ENCODE results near the gene INHA. TPM values are rescaled to one million over a fixed set of nuclear protein-coding genes. Genes with fewer than 3 reads are reported as not detected.

Gene INHA
- total RNA-seq, 1 donor from 2014 or later, result not detected

DNA sequence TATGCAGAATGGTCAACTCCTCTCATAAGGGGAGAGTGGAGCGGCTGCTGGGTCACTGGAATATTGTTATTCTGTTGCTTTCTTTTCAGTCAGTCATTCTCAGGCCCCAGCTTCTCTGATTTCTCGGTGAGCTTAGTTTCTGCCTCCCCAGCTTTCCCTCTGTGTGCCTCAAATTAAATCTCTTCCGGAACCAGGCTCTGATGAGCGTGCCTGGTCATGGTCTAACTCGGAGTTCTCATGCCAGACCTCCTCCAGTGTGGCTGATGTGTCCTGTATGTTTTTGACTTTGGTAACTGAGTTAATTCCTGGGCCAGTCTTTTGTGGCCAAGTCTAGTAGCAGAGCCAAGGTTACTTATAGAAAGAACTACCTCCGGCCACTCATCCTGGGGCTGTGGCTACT lies 20.6 kb downstream of the INHA start:
- Histone ChIP-seq H3K4me3 (ENCODE audit: low read length in 3 of 3) (no peak overlapping the region), H3K4me1 (ENCODE audit: control insufficient read depth in 3 of 3, insufficient read depth in 3 of 3, low read length in 3 of 3) (peaks cover 2 to 3% (median 3%) of the 10 kb centered on the region in 3 donors), H3K9me3 (ENCODE audit: control insufficient read depth in 3 of 3, low read length in 3 of 3) (no peaks in the 10 kb centered on the region), H3K27me3 (ENCODE audit: control insufficient read depth in 3 of 3, insufficient read depth in 3 of 3, low read length in 3 of 3) (peaks cover 0 to 3% (median 0%) of the 10 kb centered on the region in 3 donors), H3K36me3 (ENCODE audit: control insufficient read depth in 3 of 3, insufficient read depth in 3 of 3, low read length in 3 of 3) (no peaks in the 10 kb centered on the region), H3K9ac (ENCODE audit: low read depth in 1 of 3, low read length in 3 of 3) (no peak overlapping the region), H3K27ac (ENCODE audit: low read depth, low read length) (no peak overlapping the region)

DNA sequence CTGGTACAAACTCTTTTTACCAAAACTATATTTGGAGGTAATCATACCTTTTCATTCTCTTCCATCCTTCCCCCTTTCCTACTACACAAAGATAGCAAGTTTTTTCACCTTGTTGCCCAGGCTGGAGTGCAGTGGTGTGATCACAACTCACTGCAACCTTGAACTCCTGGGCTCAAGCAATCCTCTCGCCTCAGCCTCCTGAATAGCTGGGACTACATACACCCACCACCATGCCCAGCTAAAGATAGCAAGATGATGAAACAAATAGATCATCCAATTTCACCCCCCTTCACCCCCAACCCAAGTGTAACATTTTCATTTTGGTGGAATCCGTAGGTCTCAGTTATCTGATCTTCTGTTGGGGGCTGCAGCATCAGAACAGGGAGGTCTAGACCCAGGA lies 21.0 kb downstream of the INHA start:
- peaks cover 3 to 8% (median 5%) of the 10 kb centered on the region in 3 donors for H3K4me1 ChIP-seq (ENCODE audit: control insufficient read depth in 3 of 3, insufficient read depth in 3 of 3, low read length in 3 of 3)
- H3K9me3 ChIP-seq (ENCODE audit: control insufficient read depth in 3 of 3, low read length in 3 of 3), result no peaks in the 10 kb centered on the region
- H3K27ac ChIP-seq (ENCODE audit: low read depth, low read length), result no peak overlapping the region
- no peaks in the 10 kb centered on the region for H3K36me3 ChIP-seq (ENCODE audit: control insufficient read depth in 3 of 3, insufficient read depth in 3 of 3, low read length in 3 of 3)
- no peak overlapping the region for H3K9ac ChIP-seq (ENCODE audit: low read depth in 1 of 3, low read length in 3 of 3)
- peaks cover 0 to 3% (median 0%) of the 10 kb centered on the region in 3 donors for H3K27me3 ChIP-seq (ENCODE audit: control insufficient read depth in 3 of 3, insufficient read depth in 3 of 3, low read length in 3 of 3)
- no peak overlapping the region for H3K4me3 ChIP-seq (ENCODE audit: low read length in 3 of 3)

DNA sequence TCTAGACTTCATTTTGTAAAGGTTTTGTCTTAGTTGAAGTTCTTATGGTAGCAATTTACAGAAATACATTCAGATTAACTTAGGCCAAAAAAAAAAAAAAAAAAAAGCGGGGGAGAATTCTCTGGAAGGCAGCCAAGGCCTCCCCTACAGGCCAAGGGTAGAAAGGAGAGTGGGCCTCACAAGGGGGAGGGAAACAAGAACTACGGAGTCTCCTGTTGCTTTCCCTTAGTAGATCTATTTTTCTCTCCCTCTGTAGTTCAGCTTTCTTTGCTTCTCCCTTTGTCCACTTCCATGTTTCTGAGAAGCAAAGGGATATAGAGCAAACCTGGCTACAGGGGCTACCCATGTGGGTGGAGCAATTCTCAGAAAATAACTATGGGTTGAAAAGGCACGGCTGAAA lies 23.1 kb downstream of the INHA start:
- Histone ChIP-seq H3K27me3 (ENCODE audit: control insufficient read depth in 3 of 3, insufficient read depth in 3 of 3, low read length in 3 of 3) (peaks cover 0 to 3% (median 0%) of the 10 kb centered on the region in 3 donors), H3K9me3 (ENCODE audit: control insufficient read depth in 3 of 3, low read length in 3 of 3) (no peaks in the 10 kb centered on the region), H3K27ac (ENCODE audit: low read depth, low read length) (no peak overlapping the region), H3K4me1 (ENCODE audit: control insufficient read depth in 3 of 3, insufficient read depth in 3 of 3, low read length in 3 of 3) (peaks cover 8 to 13% (median 10%) of the 10 kb centered on the region in 3 donors), H3K36me3 (ENCODE audit: control insufficient read depth in 3 of 3, insufficient read depth in 3 of 3, low read length in 3 of 3) (no peaks in the 10 kb centered on the region), H3K4me3 (ENCODE audit: low read length in 3 of 3) (no peak overlapping the region), H3K9ac (ENCODE audit: low read depth in 1 of 3, low read length in 3 of 3) (no peak overlapping the region)

DNA sequence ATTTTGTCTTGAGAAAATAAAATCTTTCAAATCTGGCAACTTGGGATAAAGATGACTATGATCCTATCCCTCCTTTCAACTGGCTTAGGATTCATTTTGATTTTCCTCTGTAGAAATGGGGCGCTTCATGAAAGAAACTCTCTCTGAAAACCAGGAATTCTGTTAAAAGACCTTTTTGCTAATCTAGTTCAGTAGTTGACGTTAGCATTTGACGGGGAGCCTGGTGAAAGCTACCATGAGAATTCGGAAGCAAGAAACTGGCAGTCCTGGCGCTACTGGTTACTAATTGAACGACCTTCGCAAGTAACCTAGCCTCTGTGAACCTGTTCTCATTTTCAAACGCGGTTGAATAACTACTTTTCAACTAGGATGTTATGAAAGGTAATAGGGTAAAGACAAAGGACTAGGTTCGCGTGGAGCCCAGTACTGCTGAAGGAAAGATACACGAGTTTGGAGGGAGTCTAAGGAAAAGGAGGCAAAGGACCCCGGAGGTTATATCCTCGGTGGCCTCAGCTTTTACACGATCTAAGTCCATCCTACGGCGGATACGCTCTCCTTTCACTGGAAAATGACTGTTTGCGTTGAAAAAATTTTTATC lies 24.9 kb downstream of the INHA start:
- Histone ChIP-seq H3K9me3 (ENCODE audit: control insufficient read depth in 3 of 3, low read length in 3 of 3) (no peaks in the 10 kb centered on the region), H3K36me3 (ENCODE audit: control insufficient read depth in 3 of 3, insufficient read depth in 3 of 3, low read length in 3 of 3) (peaks cover 9 to 11% (median 10%) of the 10 kb centered on the region in 3 donors), H3K9ac (ENCODE audit: low read depth in 1 of 3, low read length in 3 of 3) (peak overlapping the region; percentile 83 to 98 (median 92)), H3K27me3 (ENCODE audit: control insufficient read depth in 3 of 3, insufficient read depth in 3 of 3, low read length in 3 of 3) (no peaks in the 10 kb centered on the region), H3K4me3 (ENCODE audit: low read length in 3 of 3) (peak overlapping the region; percentile 91 to 97 (median 96)), H3K4me1 (ENCODE audit: control insufficient read depth in 3 of 3, insufficient read depth in 3 of 3, low read length in 3 of 3) (peaks cover 8 to 13% (median 10%) of the 10 kb centered on the region in 3 donors), H3K27ac (ENCODE audit: low read depth, low read length) (peak overlapping the region; percentile 88)

DNA sequence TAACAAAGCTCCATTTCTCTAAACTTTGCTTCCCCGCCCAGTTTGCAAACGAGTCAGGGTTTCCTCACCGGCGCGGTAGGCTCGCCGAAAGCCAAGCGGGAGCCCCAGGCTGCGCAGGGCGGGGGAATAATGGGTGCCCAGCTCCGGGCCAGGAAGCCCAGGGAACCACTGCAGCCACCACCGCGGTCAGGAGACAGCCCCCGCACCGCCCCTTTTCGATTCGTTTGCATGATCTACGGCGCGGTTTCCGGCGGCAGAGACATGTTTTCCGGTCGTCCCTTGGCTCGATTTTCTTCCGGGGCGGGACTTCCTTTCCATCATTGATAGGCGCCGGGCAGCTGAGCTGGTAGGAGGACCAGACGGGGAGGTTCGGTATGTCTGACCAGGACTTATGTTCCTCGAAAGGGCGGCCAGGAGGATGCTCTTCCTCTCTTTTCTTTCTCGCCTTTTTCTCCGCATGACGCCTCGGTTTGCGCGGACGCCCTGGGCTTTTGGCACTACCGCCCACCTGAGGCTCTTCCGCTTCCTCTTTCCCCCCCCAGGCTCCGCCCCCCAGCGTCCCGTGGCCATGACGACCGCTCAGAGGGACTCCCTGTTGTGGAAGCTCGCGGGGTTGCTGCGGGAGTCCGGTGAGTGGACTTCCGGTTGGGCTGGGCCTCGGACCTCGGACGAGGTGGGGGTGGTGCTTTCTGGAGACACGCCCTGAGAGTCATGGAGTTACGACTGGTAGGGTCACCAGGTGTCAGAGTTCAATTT lies 25.6 kb downstream of the INHA start, which contains the start of gene STK11IP:
STK11IP (plus strand) TSS at position 306 of the 756 bp plus-strand sequence; CDS start at position 569, 263 bp downstream.
- Histone ChIP-seq H3K4me3 (ENCODE audit: low read length in 3 of 3) (peak within 1 kb of the TSS; percentile 91 to 97 (median 96)), H3K9me3 (ENCODE audit: control insufficient read depth in 3 of 3, low read length in 3 of 3) (no peaks in the 10 kb centered on the region), H3K36me3 (ENCODE audit: control insufficient read depth in 3 of 3, insufficient read depth in 3 of 3, low read length in 3 of 3) (peaks cover 14 to 18% (median 16%) of the 10 kb centered on the region in 3 donors), H3K9ac (ENCODE audit: low read depth in 1 of 3, low read length in 3 of 3) (peak within 1 kb of the TSS; percentile 83 to 98 (median 92)), H3K4me1 (ENCODE audit: control insufficient read depth in 3 of 3, insufficient read depth in 3 of 3, low read length in 3 of 3) (peaks cover 8 to 13% (median 10%) of the 10 kb centered on the region in 3 donors), H3K27ac (ENCODE audit: low read depth, low read length) (peak within 1 kb of the TSS; percentile 88), H3K27me3 (ENCODE audit: control insufficient read depth in 3 of 3, insufficient read depth in 3 of 3, low read length in 3 of 3) (no peaks in the 10 kb centered on the region)

DNA sequence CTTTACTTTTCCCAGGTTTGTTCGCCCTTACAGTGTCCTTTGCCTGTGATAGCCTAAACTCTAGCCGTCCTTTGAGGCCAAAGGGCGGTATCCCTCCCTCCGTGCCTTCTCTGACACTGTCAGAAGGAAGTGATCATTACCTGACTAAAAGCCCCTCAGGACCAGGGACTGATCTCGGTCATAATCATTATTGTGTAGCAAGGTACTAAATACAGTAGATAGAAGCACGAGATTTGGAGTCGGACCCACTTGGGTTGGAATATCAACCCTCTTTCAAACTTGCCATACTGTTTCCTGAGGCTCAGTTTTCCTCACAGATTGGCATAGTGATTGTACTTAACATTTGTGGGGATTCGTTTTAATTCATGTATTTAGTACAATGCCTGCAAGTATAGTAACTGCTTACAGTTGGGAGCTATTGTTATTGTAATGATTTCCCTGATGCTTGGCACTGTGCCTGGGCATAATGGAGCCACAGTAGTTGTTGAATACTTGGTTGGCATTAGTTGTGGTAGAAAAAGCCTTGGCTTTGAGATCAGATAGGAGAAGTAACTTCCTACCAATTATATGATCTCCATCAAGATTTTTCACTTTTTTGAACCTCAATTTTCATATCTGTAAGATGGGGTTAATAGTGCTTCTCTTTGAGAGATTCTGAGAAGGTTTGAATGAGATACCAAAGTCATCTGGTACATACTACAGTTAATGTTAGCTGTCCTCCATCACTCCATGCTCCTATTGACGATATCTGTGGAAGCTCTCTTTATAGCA lies 26.4 kb downstream of the INHA start:
- no peaks in the 10 kb centered on the region for H3K27me3 ChIP-seq (ENCODE audit: control insufficient read depth in 3 of 3, insufficient read depth in 3 of 3, low read length in 3 of 3)

DNA sequence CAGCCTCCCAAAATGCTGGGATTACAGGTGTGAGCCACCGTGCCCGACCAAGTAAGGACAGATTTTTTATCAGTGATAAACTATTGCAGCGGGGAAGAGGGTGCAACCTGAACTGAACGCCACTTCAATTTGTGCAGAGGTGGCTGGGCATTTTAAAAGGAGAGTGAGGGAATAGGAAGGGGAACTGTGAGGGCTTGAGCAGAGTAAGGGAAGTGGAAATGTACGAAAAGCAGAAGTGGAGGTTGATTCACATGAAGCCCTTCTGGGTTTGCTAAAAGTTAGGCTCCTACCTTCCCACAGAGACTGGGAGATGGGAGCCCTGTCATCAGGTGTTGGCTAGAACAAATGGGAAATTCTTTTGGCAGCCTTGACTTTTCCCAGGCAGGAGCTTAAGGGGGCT lies 31.7 kb downstream of the INHA start:
- Histone ChIP-seq H3K27ac (ENCODE audit: low read depth, low read length) (no peak overlapping the region), H3K9me3 (ENCODE audit: control insufficient read depth in 3 of 3, low read length in 3 of 3) (no peaks in the 10 kb centered on the region), H3K4me3 (ENCODE audit: low read length in 3 of 3) (no peak overlapping the region), H3K36me3 (ENCODE audit: control insufficient read depth in 3 of 3, insufficient read depth in 3 of 3, low read length in 3 of 3) (peaks cover 39 to 60% (median 43%) of the 10 kb centered on the region in 3 donors), H3K4me1 (ENCODE audit: control insufficient read depth in 3 of 3, insufficient read depth in 3 of 3, low read length in 3 of 3) (no peaks in the 10 kb centered on the region), H3K27me3 (ENCODE audit: control insufficient read depth in 3 of 3, insufficient read depth in 3 of 3, low read length in 3 of 3) (no peaks in the 10 kb centered on the region), H3K9ac (ENCODE audit: low read depth in 1 of 3, low read length in 3 of 3) (no peak overlapping the region)

More for the DNA sequence above, 26.4 kb downstream of the INHA start:
- peak overlapping the region; percentile 88 for H3K27ac ChIP-seq (ENCODE audit: low read depth, low read length)
- H3K36me3 ChIP-seq (ENCODE audit: control insufficient read depth in 3 of 3, insufficient read depth in 3 of 3, low read length in 3 of 3), result peaks cover 15 to 21% (median 16%) of the 10 kb centered on the region in 3 donors
- H3K9me3 ChIP-seq (ENCODE audit: control insufficient read depth in 3 of 3, low read length in 3 of 3), result no peaks in the 10 kb centered on the region
- H3K9ac ChIP-seq (ENCODE audit: low read depth in 1 of 3, low read length in 3 of 3), result peak overlapping the region; percentile 83 to 98 (median 92)
- H3K4me1 ChIP-seq (ENCODE audit: control insufficient read depth in 3 of 3, insufficient read depth in 3 of 3, low read length in 3 of 3), result peaks cover 8 to 13% (median 10%) of the 10 kb centered on the region in 3 donors
- peak overlapping the region; percentile 91 to 97 (median 96) for H3K4me3 ChIP-seq (ENCODE audit: low read length in 3 of 3)

DNA sequence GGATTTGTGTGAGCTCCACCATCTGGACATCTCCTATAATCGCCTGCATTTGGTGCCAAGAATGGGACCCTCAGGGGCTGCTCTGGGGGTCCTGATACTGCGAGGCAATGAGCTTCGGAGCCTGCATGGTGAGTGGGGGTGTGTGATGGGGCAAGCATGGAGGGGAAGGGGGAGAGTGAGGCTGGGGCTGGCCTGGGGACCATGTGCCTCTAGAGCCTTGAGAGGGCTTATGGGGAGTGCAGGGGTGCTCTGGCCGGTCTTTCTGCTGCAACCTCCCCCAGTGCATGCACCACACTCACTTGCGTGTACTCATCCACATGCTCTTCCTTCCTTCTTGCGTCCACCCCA lies 33.5 kb downstream of the INHA start:
- H3K27me3 ChIP-seq (ENCODE audit: control insufficient read depth in 3 of 3, insufficient read depth in 3 of 3, low read length in 3 of 3), result no peaks in the 10 kb centered on the region
- no peaks in the 10 kb centered on the region for H3K4me1 ChIP-seq (ENCODE audit: control insufficient read depth in 3 of 3, insufficient read depth in 3 of 3, low read length in 3 of 3)
- H3K9me3 ChIP-seq (ENCODE audit: control insufficient read depth in 3 of 3, low read length in 3 of 3), result no peaks in the 10 kb centered on the region
- H3K9ac ChIP-seq (ENCODE audit: low read depth in 1 of 3, low read length in 3 of 3), result no peak overlapping the region
- no peak overlapping the region for H3K4me3 ChIP-seq (ENCODE audit: low read length in 3 of 3)
- H3K36me3 ChIP-seq (ENCODE audit: control insufficient read depth in 3 of 3, insufficient read depth in 3 of 3, low read length in 3 of 3), result peaks cover 41 to 65% (median 43%) of the 10 kb centered on the region in 3 donors
- H3K27ac ChIP-seq (ENCODE audit: low read depth, low read length), result no peak overlapping the region

DNA sequence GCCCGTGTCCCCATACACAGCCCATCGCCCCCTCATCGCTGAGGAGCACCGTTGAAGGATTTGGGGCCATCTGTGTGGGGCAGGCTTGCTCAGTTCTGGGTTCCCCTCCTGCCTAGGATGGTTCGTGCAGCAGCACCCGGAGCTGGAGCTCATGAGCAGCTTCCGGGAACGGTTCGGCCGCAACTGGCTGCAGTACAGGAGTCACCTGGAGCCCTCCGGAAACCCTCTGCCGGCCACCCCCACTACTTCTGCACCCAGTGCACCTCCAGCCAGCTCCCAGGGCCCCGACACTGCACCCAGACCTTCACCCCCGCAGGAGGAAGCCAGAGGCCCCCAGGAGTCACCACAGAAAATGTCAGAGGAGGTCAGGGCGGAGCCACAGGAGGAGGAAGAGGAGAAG lies 35.8 kb downstream of the INHA start:
- Histone ChIP-seq H3K27me3 (ENCODE audit: control insufficient read depth in 3 of 3, insufficient read depth in 3 of 3, low read length in 3 of 3) (no peaks in the 10 kb centered on the region), H3K36me3 (ENCODE audit: control insufficient read depth in 3 of 3, insufficient read depth in 3 of 3, low read length in 3 of 3) (peaks cover 33 to 61% (median 36%) of the 10 kb centered on the region in 3 donors), H3K9me3 (ENCODE audit: control insufficient read depth in 3 of 3, low read length in 3 of 3) (no peaks in the 10 kb centered on the region), H3K9ac (ENCODE audit: low read depth in 1 of 3, low read length in 3 of 3) (peak overlapping the region in 1 of 3 donors; percentile 16), H3K27ac (ENCODE audit: low read depth, low read length) (no peak overlapping the region), H3K4me3 (ENCODE audit: low read length in 3 of 3) (no peak overlapping the region), H3K4me1 (ENCODE audit: control insufficient read depth in 3 of 3, insufficient read depth in 3 of 3, low read length in 3 of 3) (no peaks in the 10 kb centered on the region)

All from skeletal muscle tissue (tissue), 4 donors.